Stimulated activated CD4-positive, alpha-beta T cell treated with anti-CD3 and anti-CD28 coated beads, Interleukin-15, amount 100 ng/mL, for 48 hours (primary cell): ENCODE data around the gene ARHGAP44.

Source experiments
- DNase-seq, 2 donors: peaks; one replicate each; pipeline ENCODE4 v3.0.0-alpha.2; 2020; ENCODE audit warnings: low read depth in 2 of 2

The ARHGAP44 gene

GRCh38 chr17:13024526-13025257 lies 235.4 kb downstream of the ARHGAP44 start:
- peak; percentile 22 to 54 for DNase-seq

- no peak for DNase-seq
Measured at GRCh38 chr17:13025258-13025627, 235.9 kb downstream of the ARHGAP44 start.

DNA sequence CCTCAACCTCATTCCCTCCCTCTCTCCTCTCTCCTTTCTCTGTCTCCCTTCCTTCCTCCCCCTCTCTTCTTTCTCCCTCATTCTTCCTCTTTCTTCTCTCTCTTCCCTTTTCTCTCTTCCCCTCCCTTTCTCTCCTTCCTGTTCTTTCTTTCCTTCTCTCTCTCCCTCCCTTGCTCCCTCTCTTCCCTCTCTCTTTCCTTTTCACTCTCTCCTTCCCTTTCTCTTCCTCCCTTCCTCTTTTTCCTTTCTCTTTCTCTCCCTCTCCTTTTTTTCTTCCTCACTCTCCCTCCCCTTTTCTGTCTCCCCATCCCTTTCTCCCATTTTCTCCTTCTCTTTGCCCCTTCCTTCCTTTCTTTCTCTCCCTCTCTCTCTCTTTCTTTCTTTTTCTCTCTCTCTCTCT lies 236.4 kb downstream of the ARHGAP44 start:
- no peak for DNase-seq

GRCh38 chr17:13027246-13027645 lies 237.9 kb downstream of the ARHGAP44 start:
- no peak for DNase-seq

DNA sequence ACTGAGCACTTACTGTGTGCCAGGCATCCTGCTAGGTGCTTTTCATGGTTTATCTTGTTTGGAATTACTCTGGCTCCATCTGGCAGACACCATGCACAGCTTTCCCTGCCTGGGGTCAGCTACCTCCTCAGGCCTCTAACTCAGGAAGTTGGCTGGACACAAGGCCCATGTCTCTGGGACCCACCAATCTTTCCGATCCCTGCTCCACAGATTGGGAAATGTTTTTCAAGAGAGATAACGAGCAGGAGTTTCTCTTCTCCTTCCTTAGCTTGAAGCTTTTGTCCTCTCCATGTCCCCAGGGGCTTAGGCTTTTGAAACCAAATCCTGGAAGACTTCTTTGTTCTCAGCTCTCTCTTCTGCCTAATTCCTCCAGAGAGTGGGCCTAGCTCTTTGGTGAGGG lies 240.0 kb downstream of the ARHGAP44 start:
- DNase-seq = no peak

DNA sequence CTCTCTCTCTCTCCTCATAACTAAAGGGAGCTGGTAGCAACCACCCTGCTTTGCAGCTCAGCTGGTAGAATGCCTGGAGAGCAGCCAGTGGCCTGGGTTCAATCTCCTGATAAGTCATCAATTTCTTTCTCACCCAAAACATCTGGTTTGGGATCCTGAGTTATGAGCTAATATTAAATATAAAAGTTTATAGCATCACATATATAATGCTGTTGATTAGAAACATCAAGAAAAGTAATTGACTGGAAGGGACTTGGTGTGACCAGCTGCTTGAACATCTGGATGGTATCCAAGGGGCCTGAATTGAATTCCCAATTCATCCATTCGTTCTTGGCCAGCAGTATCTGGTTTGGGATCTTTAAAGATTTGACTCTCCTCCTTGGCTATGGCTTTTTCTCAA lies 240.8 kb downstream of the ARHGAP44 start:
- DNase-seq = no peak

DNA sequence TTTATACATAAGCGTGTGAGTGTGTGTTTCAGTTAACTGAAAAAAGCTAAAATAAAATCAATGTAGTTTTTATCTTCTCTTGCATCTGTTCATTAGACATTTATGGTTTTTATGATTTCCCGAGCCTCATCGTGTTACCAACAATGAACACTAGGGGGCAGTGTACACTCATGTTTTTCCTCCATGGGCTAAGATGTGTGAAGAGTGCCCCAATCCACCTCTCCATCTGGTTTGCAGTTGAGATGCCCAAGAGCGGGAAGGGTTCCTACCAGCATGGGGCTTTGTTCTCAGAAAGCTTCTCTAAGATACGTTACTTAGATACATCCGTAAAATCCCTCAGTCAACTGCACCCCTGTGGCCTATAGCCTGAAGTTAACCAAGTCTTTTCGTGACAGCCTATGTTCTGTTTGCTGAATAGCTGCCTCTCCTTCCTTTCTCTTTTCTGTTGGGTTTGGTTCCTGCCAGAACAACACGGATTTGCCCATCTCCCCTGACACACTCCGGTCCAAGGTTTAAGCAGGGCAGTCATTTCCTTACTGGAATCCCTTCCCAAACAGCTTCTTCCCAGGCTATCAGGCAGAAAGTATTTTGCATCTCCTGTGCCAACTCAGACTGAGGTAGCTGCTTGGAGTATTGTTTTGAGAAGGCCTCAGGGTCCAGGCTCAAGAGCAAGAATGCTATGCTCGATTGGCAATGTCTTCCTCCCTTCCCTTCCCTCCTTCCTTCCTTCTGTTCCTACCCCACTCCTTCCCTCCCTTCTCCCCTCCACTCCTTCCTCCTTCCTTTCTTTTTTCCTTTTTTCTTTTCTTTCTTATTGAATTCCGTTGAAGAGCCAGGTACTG lies 241.4 kb downstream of the ARHGAP44 start:
- peak; percentile 13 to 27 for DNase-seq

GRCh38 chr17:13031718-13032350 lies 242.5 kb downstream of the ARHGAP44 start:
- DNase-seq = peak in 1 of 2 donors; percentile 29

- no peak for DNase-seq
Measured at GRCh38 chr17:13035420-13035819, 246.1 kb downstream of the ARHGAP44 start.

GRCh38 chr17:13036751-13037150 lies 247.5 kb downstream of the ARHGAP44 start:
- DNase-seq = no peak

GRCh38 chr17:13038931-13039665 lies 249.8 kb downstream of the ARHGAP44 start:
- no peak for DNase-seq
